Erythroblast (primary cell): ENCODE data around the gene TK1.

Experiments used
- GATA1 ChIP-seq: IDR thresholded peaks from 2 replicates; pipeline ENCODE4 v1.6.1; 2011; ENCODE audit warnings: low read depth, mild to moderate bottlenecking, control low read depth, low read length, moderate library complexity
- POLR2A ChIP-seq: IDR thresholded peaks from 2 replicates; pipeline ENCODE4 v1.6.1; 2011; ENCODE audit warnings: mild to moderate bottlenecking, low read length

DNA sequence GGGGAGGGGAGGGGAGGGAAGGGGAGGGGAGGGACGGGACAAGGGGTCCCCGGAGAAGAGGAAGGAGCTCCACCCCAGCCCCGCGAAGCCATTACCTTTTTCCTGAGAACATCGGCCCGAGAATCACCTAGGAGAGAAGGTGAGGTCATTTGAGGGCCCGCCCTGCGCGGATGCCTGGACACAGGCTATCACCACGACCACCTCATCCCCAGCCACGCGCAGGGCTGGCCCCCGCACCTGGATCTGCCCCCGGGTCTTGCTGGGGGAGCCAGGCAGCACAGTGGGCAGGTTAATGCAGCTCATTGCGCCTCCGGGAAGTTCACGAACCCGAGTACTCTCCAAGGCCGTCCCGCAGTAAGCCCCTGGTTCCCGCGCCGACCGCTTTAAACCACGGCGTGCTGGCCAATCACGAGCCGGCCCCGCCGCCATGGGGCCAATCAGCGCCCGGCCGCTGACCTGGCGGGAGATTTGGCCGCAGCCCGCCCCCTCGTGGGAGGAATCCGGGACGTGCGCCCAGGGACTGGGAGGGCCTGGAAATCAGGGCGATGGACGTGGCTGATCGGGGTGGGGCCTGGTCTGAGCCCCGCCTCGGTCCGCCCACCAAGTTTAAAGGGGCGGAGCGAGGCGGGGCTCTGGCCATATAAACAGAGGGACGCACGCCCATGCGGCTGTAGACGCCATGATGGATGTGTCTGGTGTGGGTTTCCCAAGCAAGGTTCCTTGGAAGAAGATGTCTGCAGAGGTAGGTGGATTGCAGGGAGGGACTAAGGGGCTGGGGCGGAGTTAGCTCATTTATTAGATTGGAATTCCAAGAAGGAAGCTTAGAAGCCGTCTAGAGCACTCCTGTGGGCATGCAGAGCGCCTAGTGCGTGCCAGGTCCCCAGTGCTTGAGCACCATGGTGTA is at the start of gene TK1, which contains the start of gene AFMID:
- TF ChIP-seq POLR2A (peak; percentile 77), GATA1 (no peak)
